IPS DF 6.9 (cell line): ENCODE results near the gene OGDH.

Experiments used
- DNase-seq: peaks from one replicate; pipeline ENCODE4 v3.0.0-alpha.2; 2013; ENCODE audit warnings: low read depth, low spot score
- H3K27ac ChIP-seq: one replicate; pipeline ENCODE4 v1.5.1; 2013; ENCODE audit warnings: low read length, control low read depth
- H3K27me3 ChIP-seq: 2 replicates; pipeline ENCODE4 v1.6.1; 2013; ENCODE audit warnings: mild to moderate bottlenecking, low read length; ENCODE audit not compliant: control insufficient read depth, insufficient read depth
- H3K36me3 ChIP-seq: 2 replicates; pipeline ENCODE4 v1.6.1; 2013; ENCODE audit warnings: low read length; ENCODE audit not compliant: control insufficient read depth, insufficient read depth
- H3K4me1 ChIP-seq: 2 replicates; pipeline ENCODE4 v1.6.1; 2013; ENCODE audit warnings: low read length; ENCODE audit not compliant: control insufficient read depth, insufficient read depth
- H3K4me3 ChIP-seq: 2 replicates; pipeline ENCODE4 v1.5.1; 2013; ENCODE audit warnings: mild to moderate bottlenecking, low read length
- H3K9me3 ChIP-seq: 2 replicates; pipeline ENCODE4 v1.6.1; 2013; ENCODE audit warnings: low read length, inconsistent platforms; ENCODE audit not compliant: control insufficient read depth, insufficient read depth
- WGBS: extraction: QIAGEN DNeasy Blood & Tissue Kit; methylation state at CpG from one replicate; pipeline ENCODE4 v1.1.7; 2013; ENCODE audit warnings: mixed read lengths, missing lambda C conversion rate; ENCODE audit not compliant: insufficient read length, insufficient coverage; 5-methylcytosine and 5-hydroxymethylcytosine counted together

OGDH gene

DNA sequence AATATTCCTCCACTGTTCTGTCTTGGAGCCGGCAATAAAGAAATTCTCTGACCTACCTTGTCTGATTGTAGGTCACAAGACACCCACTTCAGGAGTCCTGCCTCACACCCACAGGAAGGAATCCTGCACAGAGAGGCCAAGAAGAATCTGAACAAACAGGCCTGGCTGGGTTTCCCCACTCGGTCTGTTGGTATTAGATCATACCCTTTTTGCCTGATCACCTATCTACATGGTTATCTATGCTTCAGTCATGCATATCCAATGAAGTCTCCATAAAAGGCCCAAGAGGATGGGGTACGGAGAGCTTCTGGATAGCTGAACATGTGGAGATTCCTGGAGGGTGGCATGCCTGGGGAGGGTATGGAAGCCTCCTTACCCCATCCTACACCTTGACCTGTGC lies 12.3 kb downstream of the OGDH start:
- H3K4me1 ChIP-seq: no peaks in the 10 kb centered on the region
- no CpG with 5 or more reads among the region's 3 CpGs for WGBS
- no peak overlapping the region for H3K4me3 ChIP-seq
- H3K27ac ChIP-seq: no peak overlapping the region
- DNase-seq: no peak
- no peaks in the 10 kb centered on the region for H3K36me3 ChIP-seq
- H3K9me3 ChIP-seq: no peaks in the 10 kb centered on the region
- no peaks in the 10 kb centered on the region for H3K27me3 ChIP-seq

GRCh38 chr7:44621034-44621749 lies 14.8 kb downstream of the OGDH start:
- DNase-seq: no peak
- H3K27me3 ChIP-seq: no peaks in the 10 kb centered on the region
- no CpG with 5 or more reads among the region's 11 CpGs for WGBS
- no peaks in the 10 kb centered on the region for H3K4me1 ChIP-seq
- no peak overlapping the region for H3K27ac ChIP-seq
- H3K9me3 ChIP-seq: no peaks in the 10 kb centered on the region
- H3K36me3 ChIP-seq: no peaks in the 10 kb centered on the region
- no peak overlapping the region for H3K4me3 ChIP-seq

GRCh38 chr7:44621750-44622103 lies 15.3 kb downstream of the OGDH start:
- no peak for DNase-seq
- no peak overlapping the region for H3K4me3 ChIP-seq
- H3K27me3 ChIP-seq: no peaks in the 10 kb centered on the region
- peaks cover 1% of the 10 kb centered on the region; the same call in 1 of the 2 replicates for H3K4me1 ChIP-seq
- H3K27ac ChIP-seq: no peak overlapping the region
- H3K9me3 ChIP-seq: no peaks in the 10 kb centered on the region
- no CpG with 5 or more reads among the region's 5 CpGs for WGBS
- peaks cover 4% of the 10 kb centered on the region; the same call in 1 of the 2 replicates for H3K36me3 ChIP-seq

DNA sequence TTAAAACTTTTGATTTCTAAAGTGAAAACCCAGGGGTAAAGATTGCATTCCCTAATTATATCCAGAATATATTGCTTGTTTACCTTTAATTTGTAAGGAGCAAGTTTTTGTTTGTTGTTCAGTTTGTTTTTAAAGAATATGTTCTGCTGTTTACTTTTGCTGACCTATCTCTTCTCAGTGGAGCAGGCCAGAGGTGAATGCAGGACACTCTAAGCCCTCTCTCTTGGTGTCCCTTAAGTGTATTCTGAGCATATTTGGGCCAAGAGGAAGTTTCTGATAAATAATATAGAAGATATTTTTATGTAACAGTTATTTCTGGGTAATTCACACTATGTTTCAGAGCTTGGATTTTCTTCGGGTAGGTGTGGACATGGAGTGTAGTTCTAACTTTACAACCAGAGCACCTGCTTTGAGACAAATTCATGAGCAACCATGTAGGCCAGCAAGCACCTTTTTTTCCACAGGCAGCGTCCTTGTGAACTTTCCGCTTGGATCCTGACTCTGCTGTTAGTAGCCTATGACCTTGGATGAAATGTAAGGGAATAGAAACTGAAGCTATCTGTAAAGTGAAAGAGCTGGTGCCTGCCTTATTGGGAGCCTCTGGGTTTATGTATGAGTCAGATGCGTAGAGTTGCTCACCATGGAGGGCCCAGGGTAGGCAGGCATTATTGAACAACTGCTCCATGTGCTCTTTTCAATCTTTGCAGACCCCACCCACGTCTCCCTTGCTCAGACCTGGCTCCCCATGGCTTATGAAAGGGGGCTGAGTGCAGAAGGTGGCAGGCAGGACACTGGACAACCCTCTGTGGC lies 16.1 kb downstream of the OGDH start:
- Histone ChIP-seq H3K36me3 (peaks cover 4% of the 10 kb centered on the region; the same call in 1 of the 2 replicates), H3K27me3 (no peaks in the 10 kb centered on the region), H3K4me1 (peaks cover 1% of the 10 kb centered on the region; the same call in 1 of the 2 replicates), H3K27ac (no peak overlapping the region), H3K9me3 (no peaks in the 10 kb centered on the region), H3K4me3 (no peak overlapping the region)
- DNase-seq: no peak
- WGBS: no CpG with 5 or more reads among the region's 5 CpGs

DNA sequence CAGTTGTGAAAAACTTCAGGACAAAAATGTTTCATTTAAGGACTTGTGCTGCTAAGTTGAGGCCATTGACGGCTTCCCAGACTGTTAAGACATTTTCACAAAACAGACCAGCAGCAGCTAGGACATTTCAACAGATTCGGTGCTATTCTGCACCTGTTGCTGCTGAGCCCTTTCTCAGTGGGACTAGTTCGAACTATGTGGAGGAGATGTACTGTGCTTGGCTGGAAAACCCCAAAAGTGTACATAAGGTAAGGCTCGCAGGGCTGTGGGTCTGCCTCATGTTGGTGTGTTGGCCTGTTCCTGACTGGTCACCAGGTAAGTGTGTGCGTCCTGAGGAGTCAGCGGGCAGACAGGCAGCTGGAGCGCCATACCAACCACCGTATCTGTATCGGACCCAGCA lies 17.9 kb downstream of the OGDH start:
- Histone ChIP-seq H3K4me3 (no peak overlapping the region), H3K4me1 (peaks cover 1% of the 10 kb centered on the region; the same call in 1 of the 2 replicates), H3K27me3 (no peaks in the 10 kb centered on the region), H3K27ac (no peak overlapping the region), H3K36me3 (peaks cover 4% of the 10 kb centered on the region; the same call in 1 of the 2 replicates), H3K9me3 (no peaks in the 10 kb centered on the region)
- WGBS: no CpG with 5 or more reads among the region's 9 CpGs
- no peak for DNase-seq

- H3K27ac ChIP-seq: no peak overlapping the region
- no peaks in the 10 kb centered on the region for H3K27me3 ChIP-seq
- H3K9me3 ChIP-seq: no peaks in the 10 kb centered on the region
- peaks cover 4% of the 10 kb centered on the region; the same call in 1 of the 2 replicates for H3K36me3 ChIP-seq
- H3K4me1 ChIP-seq: peaks cover 3% of the 10 kb centered on the region
- no CpG with 5 or more reads among the region's 6 CpGs for WGBS
- DNase-seq: no peak
- no peak overlapping the region for H3K4me3 ChIP-seq
Measured at GRCh38 chr7:44625526-44626471, 19.4 kb downstream of the OGDH start.

DNA sequence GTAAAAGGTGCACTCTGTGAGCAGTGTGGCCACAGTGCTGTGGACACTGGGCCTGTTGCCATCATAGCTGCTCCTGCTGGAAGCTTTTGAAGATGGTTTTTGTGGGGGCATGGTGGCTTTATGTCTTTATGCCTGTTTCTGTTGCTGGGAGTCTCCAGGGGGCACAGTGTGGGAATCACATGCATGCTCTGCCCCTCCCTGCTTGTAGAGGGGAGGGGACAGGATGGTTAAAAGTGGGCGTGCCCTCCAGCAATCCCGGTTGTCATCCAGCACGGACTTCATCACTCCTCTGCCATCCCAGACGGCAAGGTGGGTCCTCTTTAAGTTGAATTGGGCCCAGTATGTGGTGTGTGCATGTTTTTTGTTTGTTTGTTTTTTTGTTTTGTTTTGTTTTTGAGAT lies 20.2 kb downstream of the OGDH start:
- H3K27ac ChIP-seq: no peak overlapping the region
- no peaks in the 10 kb centered on the region for H3K27me3 ChIP-seq
- no CpG with 5 or more reads among the region's 4 CpGs for WGBS
- peaks cover 4% of the 10 kb centered on the region for H3K4me1 ChIP-seq
- H3K36me3 ChIP-seq: peaks cover 4% of the 10 kb centered on the region; the same call in 1 of the 2 replicates
- DNase-seq: no peak
- no peak overlapping the region for H3K4me3 ChIP-seq
- H3K9me3 ChIP-seq: no peaks in the 10 kb centered on the region

DNA sequence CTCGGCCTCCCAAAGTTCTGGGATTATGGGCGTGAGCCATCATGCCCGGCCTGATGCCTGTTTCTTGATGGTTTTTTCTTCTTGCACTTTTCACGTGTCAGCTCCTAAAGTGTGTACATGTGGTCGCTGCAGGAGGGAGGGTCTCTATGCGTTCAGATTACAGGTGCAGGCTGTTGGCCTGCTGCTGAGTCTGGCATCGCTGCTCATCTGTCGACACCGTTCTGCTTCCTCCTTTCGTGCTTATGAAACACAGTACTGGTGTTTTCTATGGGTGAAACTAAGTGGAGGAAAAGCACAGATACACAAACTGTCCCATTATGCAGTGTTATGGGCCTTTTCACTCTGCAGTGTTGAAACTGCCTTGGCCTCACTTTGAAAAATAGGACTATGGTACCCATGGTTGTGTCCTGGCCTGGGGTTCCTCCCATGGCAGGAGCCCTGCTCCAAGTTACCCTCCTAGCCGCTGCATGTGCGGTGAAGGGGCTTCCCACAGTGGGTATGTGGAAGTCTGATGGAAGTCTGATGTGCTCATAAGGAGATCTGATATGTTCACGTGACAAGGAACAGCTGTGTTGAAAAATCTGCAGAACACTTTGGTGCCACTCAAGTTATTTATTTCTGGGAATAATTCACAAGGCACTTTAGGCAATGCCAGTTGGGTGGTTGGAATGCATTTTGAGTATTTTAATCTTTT lies 23.5 kb downstream of the OGDH start:
- Histone ChIP-seq H3K27me3 (no peaks in the 10 kb centered on the region), H3K4me1 (peaks cover 6% of the 10 kb centered on the region), H3K4me3 (no peak overlapping the region), H3K27ac (no peak overlapping the region), H3K9me3 (no peaks in the 10 kb centered on the region), H3K36me3 (peaks cover 4% of the 10 kb centered on the region; the same call in 1 of the 2 replicates)
- no peak for DNase-seq
- WGBS: no CpG with 5 or more reads among the region's 13 CpGs

- no CpG with 5 or more reads among the region's 11 CpGs for WGBS
- Histone ChIP-seq H3K4me1 (peaks cover 7% of the 10 kb centered on the region), H3K4me3 (no peak overlapping the region), H3K36me3 (peaks cover 4% of the 10 kb centered on the region; the same call in 1 of the 2 replicates), H3K27ac (no peak overlapping the region), H3K9me3 (no peaks in the 10 kb centered on the region), H3K27me3 (no peaks in the 10 kb centered on the region)
- no peak for DNase-seq
Measured at GRCh38 chr7:44630792-44631457, 24.5 kb downstream of the OGDH start.
